Measurements from ENCODE around the gene ATN1. TPM values are rescaled to one million over a fixed set of nuclear protein-coding genes. Genes with fewer than 3 reads are reported as not detected.

The ATN1 gene
- total and polyA plus RNA-seq, 9 of the 15 experiments (the other 6 are each of a cell fraction or from before 2014, with no cell fraction given), result 0.15 to 49.8 (median 2.7) TPM

DNA sequence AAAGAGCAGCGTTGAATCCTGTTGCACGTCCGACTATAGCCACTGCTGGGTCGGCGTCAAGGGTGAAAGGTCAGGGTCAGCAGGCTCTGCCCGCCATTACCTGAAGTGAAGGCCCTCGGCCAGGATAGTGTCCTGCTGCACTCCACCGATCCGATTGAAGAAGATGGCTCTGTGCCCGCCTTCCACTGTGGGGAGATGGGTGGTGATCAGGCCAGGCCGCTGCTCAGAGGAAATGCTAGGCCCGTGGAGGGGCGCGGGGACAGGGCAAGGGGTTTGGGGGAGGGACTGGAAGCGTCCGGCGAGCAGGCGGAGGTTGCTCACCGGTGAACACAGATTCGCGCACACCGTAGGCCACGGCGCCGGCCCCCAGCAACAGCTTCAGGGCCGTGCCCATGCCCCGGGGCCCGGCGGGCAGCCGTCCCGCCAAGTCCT, 42.4 kb downstream of the ATN1 start:
- H3K27me3 ChIP-seq (ENCODE audit: control insufficient read depth in 2 of 2, insufficient read depth in 2 of 2, low read length in 2 of 2), result no peaks in the 10 kb centered on the region
- in situ Hi-C loops (cut with MboI), result no loop called here
- no peaks in the 10 kb centered on the region for H3K9me1 ChIP-seq (ENCODE audit: control insufficient read depth, insufficient read depth, low read length)
- 0 out of 2 replicates have a peak overlapping the region, but pooled peaks have one; percentile 12 for H2AFZ ChIP-seq (ENCODE audit: low read depth, low read length)
- peak overlapping the region; percentile 99 for H3K4me2 ChIP-seq (ENCODE audit: insufficient read depth, low read length)
- DNase-seq (ENCODE audit: extremely low read depth in 1 of 4, low spot score in 3 of 4), result peak in 1 of 4 experiments; percentile 49
- H3K79me2 ChIP-seq (ENCODE audit: control insufficient read depth, insufficient read depth, low read length), result peaks cover 73% of the 10 kb centered on the region
- peak overlapping the region; percentile 99 for H3K27ac ChIP-seq (ENCODE audit: extremely low read depth, low read depth, low read length)
- WGBS (ENCODE audit: insufficient coverage, low coverage, missing lambda C conversion rate), result 2% methylated on average over 18 of the region's 31 CpGs
- peaks cover 22 to 25% of the 10 kb centered on the region in 2 experiments; a peak in 4 of 5 replicates for H3K4me1 ChIP-seq (replicated peaks in 1 of 2; ENCODE audit: control insufficient read depth in 2 of 2, insufficient read depth in 2 of 2, low read length in 2 of 2)
- H3K4me3 ChIP-seq, result peak overlapping the region; percentile 97
- no peaks in the 10 kb centered on the region for H3K9me3 ChIP-seq (replicated peaks; ENCODE audit: control insufficient read depth, insufficient read depth, low read depth, low read length)
- CTCF ChIA-PET (ENCODE audit: low intra/inter-chr PET ratio), result no interaction called here
- BruUV-seq (replicated peaks), result TSS peak; percentile 55
- peak; percentile 15 for ATAC-seq
- peak overlapping the region; percentile 99 for H3K9ac ChIP-seq (ENCODE audit: insufficient read depth in 1 of 2, low read depth in 2 of 2, low read length in 2 of 2)
- no peaks in the 10 kb centered on the region for H4K20me1 ChIP-seq (replicated peaks; ENCODE audit: control insufficient read depth, insufficient read depth, low read length)
- POLR2A ChIA-PET, result interaction anchor here (3.0 kb wide), 1 partner anchor 26 kb away, joined by 10 read pairs; the partner anchor contains the start of genes C12orf57 and RNU7-1
- no peak for FAIRE-seq
- peaks cover 74% of the 10 kb centered on the region for H3K36me3 ChIP-seq (ENCODE audit: control insufficient read depth, insufficient read depth, low read length)
- intact Hi-C loops (cut with micrococcal nuclease), result loop anchor here (5.0 kb wide), 2 partner anchors 47 to 72 kb away; partner anchors contain the start of gene LPCAT3
- TF ChIP-seq NR3C1 (CRISPR knock-in tag; IDR thresholded peaks at IDR 0.05), result 0 out of 2 replicates have a peak, but pooled peaks have one; percentile 28
- TF ChIP-seq, protein P1, sequence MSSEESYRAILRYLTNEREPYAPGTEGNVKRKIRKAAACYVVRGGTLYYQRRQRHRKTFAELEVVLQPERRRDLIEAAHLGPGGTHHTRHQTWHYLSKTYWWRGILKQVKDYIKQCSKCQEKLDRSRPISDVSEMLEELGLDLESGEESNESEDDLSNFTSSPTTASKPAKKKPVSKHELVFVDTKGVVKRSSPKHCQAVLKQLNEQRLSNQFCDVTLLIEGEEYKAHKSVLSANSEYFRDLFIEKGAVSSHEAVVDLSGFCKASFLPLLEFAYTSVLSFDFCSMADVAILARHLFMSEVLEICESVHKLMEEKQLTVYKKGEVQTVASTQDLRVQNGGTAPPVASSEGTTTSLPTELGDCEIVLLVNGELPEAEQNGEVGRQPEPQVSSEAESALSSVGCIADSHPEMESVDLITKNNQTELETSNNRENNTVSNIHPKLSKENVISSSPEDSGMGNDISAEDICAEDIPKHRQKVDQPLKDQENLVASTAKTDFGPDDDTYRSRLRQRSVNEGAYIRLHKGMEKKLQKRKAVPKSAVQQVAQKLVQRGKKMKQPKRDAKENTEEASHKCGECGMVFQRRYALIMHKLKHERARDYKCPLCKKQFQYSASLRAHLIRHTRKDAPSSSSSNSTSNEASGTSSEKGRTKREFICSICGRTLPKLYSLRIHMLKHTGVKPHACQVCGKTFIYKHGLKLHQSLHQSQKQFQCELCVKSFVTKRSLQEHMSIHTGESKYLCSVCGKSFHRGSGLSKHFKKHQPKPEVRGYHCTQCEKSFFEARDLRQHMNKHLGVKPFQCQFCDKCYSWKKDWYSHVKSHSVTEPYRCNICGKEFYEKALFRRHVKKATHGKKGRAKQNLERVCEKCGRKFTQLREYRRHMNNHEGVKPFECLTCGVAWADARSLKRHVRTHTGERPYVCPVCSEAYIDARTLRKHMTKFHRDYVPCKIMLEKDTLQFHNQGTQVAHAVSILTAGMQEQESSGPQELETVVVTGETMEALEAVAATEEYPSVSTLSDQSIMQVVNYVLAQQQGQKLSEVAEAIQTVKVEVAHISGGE (CRISPR knock-in tag; IDR thresholded peaks at IDR 0.05), result peak in 1 of 3 experiments; percentile 91; a peak in 1 of 6 replicates
- peak in 2 of 3 experiments; percentile 50 to 71 for TF ChIP-seq YY1 (IDR thresholded peaks at IDR 0.05; ENCODE audit: borderline replicate concordance in 1 of 3, control insufficient read depth in 1 of 3, extremely low read depth in 1 of 3, insufficient read depth in 3 of 3, insufficient read length in 1 of 3, insufficient replicate concordance in 2 of 3, low read depth in 1 of 3, low read length in 2 of 3)
- peak; percentile 91 for TF ChIP-seq NR2C1 (IDR thresholded peaks at IDR 0.05)
- peak; percentile 94 for TF ChIP-seq NR2C1 (tag; IDR thresholded peaks at IDR 0.05)
- TF ChIP-seq PRMT5 (CRISPR knock-in tag; IDR thresholded peaks at IDR 0.05), result 0 out of 2 replicates have a peak, but pooled peaks have one; percentile 11
- no peak for TF ChIP-seq ATF1 (CRISPR knock-in tag; IDR thresholded peaks at IDR 0.05)
- TF ChIP-seq ATF1 (tag; IDR thresholded peaks at IDR 0.05), result no peak
- TF ChIP-seq, protein P2, sequence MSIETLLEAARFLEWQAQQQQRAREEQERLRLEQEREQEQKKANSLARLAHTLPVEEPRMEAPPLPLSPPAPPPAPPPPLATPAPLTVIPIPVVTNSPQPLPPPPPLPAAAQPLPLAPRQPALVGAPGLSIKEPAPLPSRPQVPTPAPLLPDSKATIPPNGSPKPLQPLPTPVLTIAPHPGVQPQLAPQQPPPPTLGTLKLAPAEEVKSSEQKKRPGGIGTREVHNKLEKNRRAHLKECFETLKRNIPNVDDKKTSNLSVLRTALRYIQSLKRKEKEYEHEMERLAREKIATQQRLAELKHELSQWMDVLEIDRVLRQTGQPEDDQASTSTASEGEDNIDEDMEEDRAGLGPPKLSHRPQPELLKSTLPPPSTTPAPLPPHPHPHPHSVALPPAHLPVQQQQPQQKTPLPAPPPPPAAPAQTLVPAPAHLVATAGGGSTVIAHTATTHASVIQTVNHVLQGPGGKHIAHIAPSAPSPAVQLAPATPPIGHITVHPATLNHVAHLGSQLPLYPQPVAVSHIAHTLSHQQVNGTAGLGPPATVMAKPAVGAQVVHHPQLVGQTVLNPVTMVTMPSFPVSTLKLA (conservative IDR thresholded peaks at IDR 0.05), result no peak
- TF ChIP-seq EHMT2 (IDR thresholded peaks at IDR 0.05), result no peak
- TF ChIP-seq, protein P3, sequence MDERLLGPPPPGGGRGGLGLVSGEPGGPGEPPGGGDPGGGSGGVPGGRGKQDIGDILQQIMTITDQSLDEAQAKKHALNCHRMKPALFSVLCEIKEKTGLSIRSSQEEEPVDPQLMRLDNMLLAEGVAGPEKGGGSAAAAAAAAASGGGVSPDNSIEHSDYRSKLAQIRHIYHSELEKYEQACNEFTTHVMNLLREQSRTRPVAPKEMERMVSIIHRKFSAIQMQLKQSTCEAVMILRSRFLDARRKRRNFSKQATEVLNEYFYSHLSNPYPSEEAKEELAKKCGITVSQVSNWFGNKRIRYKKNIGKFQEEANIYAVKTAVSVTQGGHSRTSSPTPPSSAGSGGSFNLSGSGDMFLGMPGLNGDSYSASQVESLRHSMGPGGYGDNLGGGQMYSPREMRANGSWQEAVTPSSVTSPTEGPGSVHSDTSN (CRISPR knock-in tag; IDR thresholded peaks at IDR 0.05; ENCODE audit: low read depth), result no peak
- TF ChIP-seq, protein P3 (tag; conservative IDR thresholded peaks at IDR 0.05; ENCODE audit: low read depth), result no peak
- TF ChIP-seq ZEB2 (IDR thresholded peaks at IDR 0.05), result no peak

Measured in K562 (cell line).